HCT116 (cell line): ENCODE measurements around the gene USP1. TPM values are rescaled to one million over a fixed set of nuclear protein-coding genes. Genes with fewer than 3 reads are reported as not detected.

Experiments
- ATAC-seq: fragments of 200-7000 bp; cut with Tn5 transposase; 2 replicates; pipeline ENCODE4 v1.9.1; 2020; ENCODE audit warnings: mild to moderate bottlenecking, moderate library complexity
- BruUV-seq: library from RNA; stranded (reverse); fragments of 400-500 nt; replicated peaks from 2 replicates; lab custom pipeline; 2021; lab: Mats Ljungman, UMichigan
- CTCF ChIA-PET: fragments of 300-600 bp; sonication (Branson Sonifier 250); formaldehyde crosslinking; loops from one replicate; lab custom pipeline; 2021; ENCODE audit warnings: antibody characterized with exemption; lab: Charles Lee
- POLR2A ChIA-PET: fragments of 300-600, 350-600 bp; sonication (Branson Sonifier 250); formaldehyde crosslinking; loops from one replicate; lab custom pipeline; 2021; ENCODE audit warnings: antibody characterized with exemption; lab: Charles Lee
- RAD21 ChIA-PET, 2 experiments: fragments of 300-600 bp; sonication (Branson Sonifier 250); formaldehyde crosslinking; loops; one replicate each; lab custom pipeline; 2023; ENCODE audit warnings: low total read pairs in 2 of 2; ENCODE audit not compliant: uncharacterized antibody in 2 of 2, unreplicated experiment in 2 of 2, low non-redundant PET in 1 of 2; lab: Charles Lee
- DNase-seq: peaks from one replicate; pipeline ENCODE4 v3.0.0-alpha.2; 2010; ENCODE audit warnings: low read depth, low spot score
- H2AFZ ChIP-seq: fragments of 200-600 bp; shearing (Covaris generic), sonication (generic); 2 replicates; pipeline ENCODE4 v1.6.1; 2017; ENCODE audit warnings: low read depth, mixed run types, mixed read lengths, antibody characterized with exemption, low read length; ENCODE audit not compliant: poor library complexity, severe bottlenecking
- H3K27ac ChIP-seq: 2 replicates; pipeline ENCODE4 v1.5.1; 2012; ENCODE audit warnings: low read depth, low read length
- H3K27me3 ChIP-seq: fragments of 200-600 bp; sonication (generic); 2 replicates; pipeline ENCODE4 v1.6.1; 2016; ENCODE audit warnings: mixed run types, low read length, mixed read lengths; ENCODE audit not compliant: insufficient read depth
- H3K36me3 ChIP-seq, 2 experiments: fragments of 200-500 bp in 1 of 2; fragments of 200-600 bp in 1 of 2; sonication (Bioruptor generic) in 1 of 2; sonication (generic) in 1 of 2; 2 replicates each; pipeline versions ENCODE4 v1.5.1 to v1.6.1; 2014 to 2016; ENCODE audit warnings: low read length in 2 of 2, inconsistent platforms in 1 of 2, mixed read lengths in 1 of 2, mixed run types in 1 of 2; ENCODE audit not compliant: insufficient read depth in 2 of 2, control insufficient read depth in 1 of 2
- H3K4me1 ChIP-seq, 2 experiments: fragments of 200-600 bp in 1 of 2; sonication (generic) in 1 of 2; 2 replicates each; pipeline versions ENCODE4 v1.5.1 to v1.6.1; 2012 to 2017; ENCODE audit warnings: low read length in 2 of 2, inconsistent platforms in 1 of 2, mild to moderate bottlenecking in 1 of 2, mixed read lengths in 1 of 2, mixed run types in 1 of 2, moderate library complexity in 1 of 2; ENCODE audit not compliant: insufficient read depth in 2 of 2, control insufficient read depth in 1 of 2
- H3K4me2 ChIP-seq: fragments of 200-600 bp; sonication (generic); 2 replicates; pipeline ENCODE4 v1.6.1; 2017; ENCODE audit warnings: mixed run types, low read length, mixed read lengths
- H3K4me3 ChIP-seq, 2 experiments: fragments of 200-600 bp in 1 of 2; sonication (generic) in 1 of 2; replicated peaks in 1 of 2; 2 replicates each; pipeline ENCODE4 v1.5.1; 2011 to 2016; ENCODE audit warnings: low read length in 2 of 2, control low read depth in 1 of 2, low read depth in 1 of 2, mild to moderate bottlenecking in 1 of 2, mixed read lengths in 1 of 2, mixed run types in 1 of 2
- H3K79me2 ChIP-seq: fragments of 200-600 bp; sonication (generic); 2 replicates; pipeline ENCODE4 v1.6.1; 2017; ENCODE audit warnings: mild to moderate bottlenecking, mixed run types, low read length, moderate library complexity, mixed read lengths; ENCODE audit not compliant: insufficient read depth
- H3K9ac ChIP-seq: fragments of 200-600 bp; sonication (generic); 2 replicates; pipeline ENCODE4 v1.6.1; 2016; ENCODE audit warnings: low read length, mixed read lengths
- H3K9me2 ChIP-seq: fragments of 200-600 bp; sonication (generic), shearing (Covaris generic); 2 replicates; pipeline ENCODE4 v1.6.1; 2017; ENCODE audit warnings: mixed run types, mild to moderate bottlenecking, moderate library complexity; ENCODE audit not compliant: insufficient read depth
- H3K9me3 ChIP-seq, 2 experiments: fragments of 200-500 bp in 1 of 2; fragments of 200-600 bp in 1 of 2; sonication (Bioruptor generic) in 1 of 2; sonication (generic) in 1 of 2; 2 replicates each; pipeline ENCODE4 v1.6.1; 2014 to 2017; ENCODE audit warnings: low read length in 2 of 2, mixed read lengths in 2 of 2, inconsistent platforms in 1 of 2, low read depth in 1 of 2, mild to moderate bottlenecking in 1 of 2, mixed run types in 1 of 2, moderate library complexity in 1 of 2; ENCODE audit not compliant: control insufficient read depth in 1 of 2, insufficient read depth in 1 of 2
- H4K20me1 ChIP-seq: fragments of 200-600 bp; sonication (generic), shearing (Covaris generic); 2 replicates; pipeline ENCODE4 v1.6.1; 2017; ENCODE audit warnings: mixed run types, mild to moderate bottlenecking, moderate library complexity; ENCODE audit not compliant: insufficient read depth
- CEBPB ChIP-seq: IDR thresholded peaks from 2 replicates; pipeline ENCODE4 v1.6.1; 2012; ENCODE audit warnings: low read depth
- EGR1 ChIP-seq: IDR thresholded peaks from 2 replicates; pipeline ENCODE4 v1.6.1; 2012; ENCODE audit warnings: low read depth
- ELF1 ChIP-seq: IDR thresholded peaks from 2 replicates; pipeline ENCODE4 v1.6.1; 2012; ENCODE audit warnings: low read depth, borderline replicate concordance
- intact Hi-C: fragments of 100-400 bp; cut with micrococcal nuclease; formaldehyde crosslinking; loops from 2 replicates; pipeline ENCODE4 v1.10.0; 2022
- total RNA-seq: library from RNA; stranded (reverse); gene quantifications from one replicate; pipeline ENCODE4 v1.2.1, GENCODE V29; 2021; ENCODE audit not compliant: unreplicated experiment
- TF ChIP-seq, protein P1 (sequence below): IDR thresholded peaks from 2 replicates; pipeline ENCODE4 v1.6.1; 2012; ENCODE audit warnings: low read depth
- TF ChIP-seq, protein P2 (sequence below): IDR thresholded peaks from 2 replicates; pipeline ENCODE4 v1.6.1; 2011; ENCODE audit warnings: mild to moderate bottlenecking, low read length, moderate library complexity; ENCODE audit not compliant: insufficient replicate concordance; ENCODE audit errors: extremely low read depth
- TF ChIP-seq, protein P3 (sequence below), 3 experiments: fragments of 200-600 bp in 1 of 3; sonication (generic) in 1 of 3; IDR thresholded peaks in 2 of 3; conservative IDR thresholded peaks in 1 of 3; 2 replicates each; pipeline ENCODE4 v1.5.1; 2012 to 2017; ENCODE audit warnings: low read depth in 2 of 3, low read length in 2 of 3, antibody characterized with exemption in 1 of 3, borderline replicate concordance in 1 of 3, control low read depth in 1 of 3, mild to moderate bottlenecking in 1 of 3, mixed read lengths in 1 of 3, mixed run types in 1 of 3, moderate library complexity in 1 of 3; ENCODE audit not compliant: insufficient read depth in 1 of 3

Gene USP1
- total RNA-seq, 1 experiment from 2014 or later = 37.8 TPM

DNA sequence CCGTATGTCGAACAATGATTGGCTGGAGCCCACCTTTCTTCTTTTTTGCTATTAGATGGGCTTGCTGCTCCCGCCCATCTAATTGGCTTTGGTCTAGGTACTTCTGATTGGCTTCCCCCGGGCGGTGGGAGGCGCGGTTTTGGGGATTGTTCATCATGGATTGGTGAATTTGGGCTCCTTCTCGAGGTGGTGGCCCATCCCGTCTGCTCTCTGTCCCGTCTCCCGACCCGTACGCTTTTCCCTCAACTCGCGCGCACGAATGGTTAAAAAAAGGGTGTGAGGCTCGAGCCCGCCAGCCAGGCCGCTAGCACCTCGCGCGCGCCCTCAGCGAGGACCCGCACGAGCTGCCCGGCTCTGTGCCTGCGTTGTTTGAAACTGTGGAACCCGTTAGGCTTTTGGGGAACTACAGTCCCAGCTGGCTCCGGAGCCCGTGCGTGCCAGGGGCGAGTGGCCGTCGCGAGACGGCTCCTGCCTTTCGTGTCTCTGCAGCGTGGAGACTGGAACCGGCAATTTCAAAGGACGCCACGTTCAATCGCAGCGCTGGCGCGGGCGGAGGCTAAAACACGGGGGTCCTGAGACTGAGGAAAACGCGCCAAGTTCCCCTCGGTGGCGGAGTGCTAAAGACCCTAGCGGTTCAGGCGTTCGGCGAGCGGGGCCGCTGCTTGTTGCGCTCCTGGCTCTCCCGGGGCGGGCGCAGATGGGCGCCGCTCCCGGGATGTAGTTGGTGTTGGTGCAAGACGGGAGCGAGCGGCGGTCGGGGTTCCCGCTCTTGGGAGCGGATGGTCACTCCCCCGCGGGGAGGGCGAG, at the start of gene USP1 (continued):
- TF ChIP-seq, protein P1, sequence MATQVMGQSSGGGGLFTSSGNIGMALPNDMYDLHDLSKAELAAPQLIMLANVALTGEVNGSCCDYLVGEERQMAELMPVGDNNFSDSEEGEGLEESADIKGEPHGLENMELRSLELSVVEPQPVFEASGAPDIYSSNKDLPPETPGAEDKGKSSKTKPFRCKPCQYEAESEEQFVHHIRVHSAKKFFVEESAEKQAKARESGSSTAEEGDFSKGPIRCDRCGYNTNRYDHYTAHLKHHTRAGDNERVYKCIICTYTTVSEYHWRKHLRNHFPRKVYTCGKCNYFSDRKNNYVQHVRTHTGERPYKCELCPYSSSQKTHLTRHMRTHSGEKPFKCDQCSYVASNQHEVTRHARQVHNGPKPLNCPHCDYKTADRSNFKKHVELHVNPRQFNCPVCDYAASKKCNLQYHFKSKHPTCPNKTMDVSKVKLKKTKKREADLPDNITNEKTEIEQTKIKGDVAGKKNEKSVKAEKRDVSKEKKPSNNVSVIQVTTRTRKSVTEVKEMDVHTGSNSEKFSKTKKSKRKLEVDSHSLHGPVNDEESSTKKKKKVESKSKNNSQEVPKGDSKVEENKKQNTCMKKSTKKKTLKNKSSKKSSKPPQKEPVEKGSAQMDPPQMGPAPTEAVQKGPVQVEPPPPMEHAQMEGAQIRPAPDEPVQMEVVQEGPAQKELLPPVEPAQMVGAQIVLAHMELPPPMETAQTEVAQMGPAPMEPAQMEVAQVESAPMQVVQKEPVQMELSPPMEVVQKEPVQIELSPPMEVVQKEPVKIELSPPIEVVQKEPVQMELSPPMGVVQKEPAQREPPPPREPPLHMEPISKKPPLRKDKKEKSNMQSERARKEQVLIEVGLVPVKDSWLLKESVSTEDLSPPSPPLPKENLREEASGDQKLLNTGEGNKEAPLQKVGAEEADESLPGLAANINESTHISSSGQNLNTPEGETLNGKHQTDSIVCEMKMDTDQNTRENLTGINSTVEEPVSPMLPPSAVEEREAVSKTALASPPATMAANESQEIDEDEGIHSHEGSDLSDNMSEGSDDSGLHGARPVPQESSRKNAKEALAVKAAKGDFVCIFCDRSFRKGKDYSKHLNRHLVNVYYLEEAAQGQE = no peak
- TF ChIP-seq EGR1 (peak; percentile 31; the same call in 1 of the 2 replicates), ELF1 (no peak; the same call in 1 of the 2 replicates)
- TF ChIP-seq, protein P2, sequence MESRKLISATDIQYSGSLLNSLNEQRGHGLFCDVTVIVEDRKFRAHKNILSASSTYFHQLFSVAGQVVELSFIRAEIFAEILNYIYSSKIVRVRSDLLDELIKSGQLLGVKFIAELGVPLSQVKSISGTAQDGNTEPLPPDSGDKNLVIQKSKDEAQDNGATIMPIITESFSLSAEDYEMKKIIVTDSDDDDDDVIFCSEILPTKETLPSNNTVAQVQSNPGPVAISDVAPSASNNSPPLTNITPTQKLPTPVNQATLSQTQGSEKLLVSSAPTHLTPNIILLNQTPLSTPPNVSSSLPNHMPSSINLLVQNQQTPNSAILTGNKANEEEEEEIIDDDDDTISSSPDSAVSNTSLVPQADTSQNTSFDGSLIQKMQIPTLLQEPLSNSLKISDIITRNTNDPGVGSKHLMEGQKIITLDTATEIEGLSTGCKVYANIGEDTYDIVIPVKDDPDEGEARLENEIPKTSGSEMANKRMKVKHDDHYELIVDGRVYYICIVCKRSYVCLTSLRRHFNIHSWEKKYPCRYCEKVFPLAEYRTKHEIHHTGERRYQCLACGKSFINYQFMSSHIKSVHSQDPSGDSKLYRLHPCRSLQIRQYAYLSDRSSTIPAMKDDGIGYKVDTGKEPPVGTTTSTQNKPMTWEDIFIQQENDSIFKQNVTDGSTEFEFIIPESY = peak; percentile 63

DNA sequence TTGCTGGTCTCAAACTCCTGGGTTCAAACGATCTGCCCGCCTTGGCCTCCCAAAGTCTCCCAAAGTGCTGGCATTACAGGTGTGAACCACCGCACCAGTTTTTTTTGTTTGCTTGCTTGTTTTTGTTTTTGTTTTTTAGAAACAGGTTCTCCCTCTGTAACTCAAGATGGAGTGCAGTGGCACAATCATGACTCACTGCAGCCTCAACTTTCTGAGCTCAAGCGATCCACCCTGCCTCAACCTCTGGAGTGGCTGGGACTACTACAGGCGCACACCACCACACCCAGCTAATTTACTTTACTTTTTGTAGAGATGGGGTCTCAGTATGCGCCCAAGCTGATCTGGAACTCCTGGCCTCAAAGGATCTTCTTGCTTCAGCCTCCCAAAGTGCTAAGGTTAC, 47.3 kb upstream of the USP1 start:
- no peak for ATAC-seq
- Histone ChIP-seq H3K9ac (no peak overlapping the region), H2AFZ (no peak overlapping the region), H3K9me2 (no peaks in the 10 kb centered on the region), H3K36me3 (no peaks in the 10 kb centered on the region), H3K27me3 (no peaks in the 10 kb centered on the region), H3K4me1 (no peaks in the 10 kb centered on the region), H3K9me3 (no peaks in the 10 kb centered on the region), H3K27ac (no peak overlapping the region), H4K20me1 (no peaks in the 10 kb centered on the region), H3K4me2 (no peak overlapping the region)
- CTCF ChIA-PET = no interaction called here
- BruUV-seq = no TSS peak
- intact Hi-C loops = no loop called here
- TF ChIP-seq, protein P3, sequence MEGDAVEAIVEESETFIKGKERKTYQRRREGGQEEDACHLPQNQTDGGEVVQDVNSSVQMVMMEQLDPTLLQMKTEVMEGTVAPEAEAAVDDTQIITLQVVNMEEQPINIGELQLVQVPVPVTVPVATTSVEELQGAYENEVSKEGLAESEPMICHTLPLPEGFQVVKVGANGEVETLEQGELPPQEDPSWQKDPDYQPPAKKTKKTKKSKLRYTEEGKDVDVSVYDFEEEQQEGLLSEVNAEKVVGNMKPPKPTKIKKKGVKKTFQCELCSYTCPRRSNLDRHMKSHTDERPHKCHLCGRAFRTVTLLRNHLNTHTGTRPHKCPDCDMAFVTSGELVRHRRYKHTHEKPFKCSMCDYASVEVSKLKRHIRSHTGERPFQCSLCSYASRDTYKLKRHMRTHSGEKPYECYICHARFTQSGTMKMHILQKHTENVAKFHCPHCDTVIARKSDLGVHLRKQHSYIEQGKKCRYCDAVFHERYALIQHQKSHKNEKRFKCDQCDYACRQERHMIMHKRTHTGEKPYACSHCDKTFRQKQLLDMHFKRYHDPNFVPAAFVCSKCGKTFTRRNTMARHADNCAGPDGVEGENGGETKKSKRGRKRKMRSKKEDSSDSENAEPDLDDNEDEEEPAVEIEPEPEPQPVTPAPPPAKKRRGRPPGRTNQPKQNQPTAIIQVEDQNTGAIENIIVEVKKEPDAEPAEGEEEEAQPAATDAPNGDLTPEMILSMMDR (IDR thresholded peaks at IDR 0.05 in 2 of 3, conservative IDR thresholded peaks at IDR 0.05 in 1 of 3; ENCODE audit: borderline replicate concordance in 1 of 3, insufficient read depth in 1 of 3, low read depth in 2 of 3, low read length in 2 of 3) = no peak
- TF ChIP-seq CEBPB = 0 out of 2 replicates have a peak, but pooled peaks have one; percentile 16
- TF ChIP-seq, all 23 proteins: peak for 1
- no peaks in the 10 kb centered on the region for H3K79me2 ChIP-seq
- DNase-seq = no peak
- ChIA-PET RAD21 (no interaction called here), POLR2A (interaction anchor here (0.9 kb wide), 1 partner anchor 15 kb away, joined by 3 read pairs; no protein-coding TSS in a partner anchor)
- H3K4me3 ChIP-seq = no peak overlapping the region
